ENCODE results near the gene LSM14B. TPM values are rescaled to one million over a fixed set of nuclear protein-coding genes. Genes with fewer than 3 reads are reported as not detected.
A peak's percentile ranks its signal among the peaks of the same experiment; 100 is the strongest.

The LSM14B gene
- total RNA-seq, 1 experiment from 2014 or later, result 76.9 TPM

- Mint-ChIP-seq H3K27ac (ENCODE audit: unreplicated experiment) (no peak overlapping the region), H3K9me3 (ENCODE audit: low read depth, unreplicated experiment) (peaks cover 6% of the 10 kb centered on the region), H3K4me3 (ENCODE audit: low read depth, unreplicated experiment) (no peak overlapping the region), H3K27me3 (ENCODE audit: unreplicated experiment) (no peaks in the 10 kb centered on the region), H3K36me3 (ENCODE audit: insufficient read depth, unreplicated experiment) (peaks cover 52% of the 10 kb centered on the region), H3K4me1 (ENCODE audit: low read depth, unreplicated experiment) (peaks cover 53% of the 10 kb centered on the region)
- CTCF ChIA-PET, result no interaction called here
- intact Hi-C loops (cut with micrococcal nuclease; ENCODE audit: unreplicated experiment), result no loop called here
- no TSS peak for BruUV-seq (replicated peaks)
- TF ChIP-seq CTCF (IDR thresholded peaks at IDR 0.05; ENCODE audit: unreplicated experiment), result no peak
- DNase-seq, result no peak
These were observed 35.8 kb downstream of the LSM14B start for GRCh38 chr20:62158088-62158400.

GRCh38 chr20:62158541-62158940 is 36.3 kb downstream of the LSM14B start:
- peaks cover 4% of the 10 kb centered on the region for H3K9me3 Mint-ChIP-seq (ENCODE audit: low read depth, unreplicated experiment)
- H3K27ac Mint-ChIP-seq (ENCODE audit: unreplicated experiment), result no peak overlapping the region
- no peak overlapping the region for H3K4me3 Mint-ChIP-seq (ENCODE audit: low read depth, unreplicated experiment)
- peaks cover 53% of the 10 kb centered on the region for H3K4me1 Mint-ChIP-seq (ENCODE audit: low read depth, unreplicated experiment)
- DNase-seq, result no peak
- no peak for TF ChIP-seq CTCF (IDR thresholded peaks at IDR 0.05; ENCODE audit: unreplicated experiment)
- CTCF ChIA-PET, result no interaction called here
- H3K27me3 Mint-ChIP-seq (ENCODE audit: unreplicated experiment), result no peaks in the 10 kb centered on the region
- peaks cover 54% of the 10 kb centered on the region for H3K36me3 Mint-ChIP-seq (ENCODE audit: insufficient read depth, unreplicated experiment)
- BruUV-seq (replicated peaks), result no TSS peak
- intact Hi-C loops (cut with micrococcal nuclease; ENCODE audit: unreplicated experiment), result no loop called here

GRCh38 chr20:62159052-62159451 is 36.8 kb downstream of the LSM14B start:
- no peak overlapping the region for H3K4me3 Mint-ChIP-seq (ENCODE audit: low read depth, unreplicated experiment)
- H3K27ac Mint-ChIP-seq (ENCODE audit: unreplicated experiment), result no peak overlapping the region
- H3K36me3 Mint-ChIP-seq (ENCODE audit: insufficient read depth, unreplicated experiment), result peaks cover 54% of the 10 kb centered on the region
- intact Hi-C loops (cut with micrococcal nuclease; ENCODE audit: unreplicated experiment), result no loop called here
- no peaks in the 10 kb centered on the region for H3K9me3 Mint-ChIP-seq (ENCODE audit: low read depth, unreplicated experiment)
- CTCF ChIA-PET, result no interaction called here
- H3K27me3 Mint-ChIP-seq (ENCODE audit: unreplicated experiment), result no peaks in the 10 kb centered on the region
- no TSS peak for BruUV-seq (replicated peaks)
- H3K4me1 Mint-ChIP-seq (ENCODE audit: low read depth, unreplicated experiment), result peaks cover 53% of the 10 kb centered on the region
- no peak for TF ChIP-seq CTCF (IDR thresholded peaks at IDR 0.05; ENCODE audit: unreplicated experiment)
- DNase-seq, result no peak

- H3K4me1 Mint-ChIP-seq (ENCODE audit: low read depth, unreplicated experiment), result peaks cover 48% of the 10 kb centered on the region
- TF ChIP-seq CTCF (IDR thresholded peaks at IDR 0.05; ENCODE audit: unreplicated experiment), result no peak
- CTCF ChIA-PET, result interaction anchor here (0.6 kb wide), 1 partner anchor 454 kb away, joined by 7 read pairs; no protein-coding TSS in a partner anchor
- DNase-seq, result peak; percentile 72
- H3K36me3 Mint-ChIP-seq (ENCODE audit: insufficient read depth, unreplicated experiment), result peaks cover 54% of the 10 kb centered on the region
- no TSS peak for BruUV-seq (replicated peaks)
- H3K27ac Mint-ChIP-seq (ENCODE audit: unreplicated experiment), result peak overlapping the region; percentile 8
- intact Hi-C loops (cut with micrococcal nuclease; ENCODE audit: unreplicated experiment), result no loop called here
- H3K9me3 Mint-ChIP-seq (ENCODE audit: low read depth, unreplicated experiment), result no peaks in the 10 kb centered on the region
- H3K27me3 Mint-ChIP-seq (ENCODE audit: unreplicated experiment), result no peaks in the 10 kb centered on the region
- H3K4me3 Mint-ChIP-seq (ENCODE audit: low read depth, unreplicated experiment), result peak overlapping the region; percentile 15
These were observed 37.6 kb downstream of the LSM14B start for GRCh38 chr20:62159839-62160238.

Measured in Calu3 (cell line).